Muscle of leg (tissue), 11 donors: ENCODE measurements around the gene DMD. TPM values are rescaled to one million over a fixed set of nuclear protein-coding genes. Genes with fewer than 3 reads are reported as not detected.

Source experiments
- DNase-seq: peaks from one replicate; pipeline ENCODE4 v3.0.0; 2013
- H3K27ac ChIP-seq: one replicate; pipeline ENCODE4 v1.5.1; 2013; ENCODE audit warnings: mild to moderate bottlenecking, low read length, control low read depth
- H3K27me3 ChIP-seq: one replicate; pipeline ENCODE4 v1.6.1; 2013; ENCODE audit warnings: low read length; ENCODE audit not compliant: control insufficient read depth, insufficient read depth
- H3K36me3 ChIP-seq: one replicate; pipeline ENCODE4 v1.6.1; 2013; ENCODE audit warnings: low read length; ENCODE audit not compliant: control insufficient read depth, insufficient read depth
- H3K4me1 ChIP-seq: one replicate; pipeline ENCODE4 v1.6.1; 2013; ENCODE audit warnings: low read length; ENCODE audit not compliant: control insufficient read depth, insufficient read depth
- H3K4me3 ChIP-seq: one replicate; pipeline ENCODE4 v1.5.1; 2013; ENCODE audit warnings: low read length, control low read depth
- H3K9me3 ChIP-seq: replicated peaks from 2 replicates; pipeline ENCODE4 v1.6.1; 2013; ENCODE audit warnings: low read depth, low read length; ENCODE audit not compliant: control insufficient read depth
- WGBS: methylation state at CpG from one replicate; pipeline ENCODE4 v1.1.5; 2013; ENCODE audit warnings: missing lambda C conversion rate; ENCODE audit not compliant: insufficient coverage; 5-methylcytosine and 5-hydroxymethylcytosine counted together
- polyA plus RNA-seq, 8 donors: library from polyadenylated mRNA; unstranded; fragments of 120-200 nt; gene quantifications; one replicate each; pipeline versions ENCODE4 v1.2.1 to v1.2.3, GENCODE V29; 2013; ENCODE audit warnings: inconsistent platforms in 1 of 8, low replicate concordance in 1 of 8; ENCODE audit not compliant: insufficient read length in 8 of 8, insufficient read depth in 1 of 8
- total RNA-seq: library from RNA; stranded (reverse); fragments of 120-200 nt; gene quantifications from one replicate; pipeline ENCODE4 v1.2.4, GENCODE V29; 2013

The DMD gene
- total and polyA plus RNA-seq, 9 donors = 50.3 to 106 (median 68.9) TPM

GRCh38 chrX:31449965-31450364 is 1761.4 kb downstream of the DMD start:
- Histone ChIP-seq H3K9me3 (no peaks in the 10 kb centered on the region), H3K4me1 (no peaks in the 10 kb centered on the region), H3K4me3 (no peak overlapping the region), H3K36me3 (no peaks in the 10 kb centered on the region), H3K27ac (no peak overlapping the region), H3K27me3 (no peaks in the 10 kb centered on the region)
- DNase-seq = no peak
- WGBS = no CpG with 5 or more reads among the region's 4 CpGs

GRCh38 chrX:31449081-31449480 is 1762.3 kb downstream of the DMD start:
- H3K27ac ChIP-seq = no peak overlapping the region
- no peak overlapping the region for H3K4me3 ChIP-seq
- no peaks in the 10 kb centered on the region for H3K27me3 ChIP-seq
- no peaks in the 10 kb centered on the region for H3K36me3 ChIP-seq
- H3K9me3 ChIP-seq = no peaks in the 10 kb centered on the region
- WGBS = 63% methylated on average over 3 of the region's 3 CpGs
- H3K4me1 ChIP-seq = no peaks in the 10 kb centered on the region
- no peak for DNase-seq

GRCh38 chrX:31445542-31445941 is 1765.8 kb downstream of the DMD start:
- no CpG with 5 or more reads among the region's 4 CpGs for WGBS
- no peak for DNase-seq

GRCh38 chrX:31443654-31444053 is 1767.7 kb downstream of the DMD start:
- WGBS = no CpG with 5 or more reads among the region's 8 CpGs
- H3K36me3 ChIP-seq = no peaks in the 10 kb centered on the region
- DNase-seq = no peak

More at GRCh38 chrX:31445542-31445941, 1765.8 kb downstream of the DMD start:
- no peaks in the 10 kb centered on the region for H3K9me3 ChIP-seq
- H3K36me3 ChIP-seq = no peaks in the 10 kb centered on the region
- no peaks in the 10 kb centered on the region for H3K4me1 ChIP-seq
- H3K4me3 ChIP-seq = no peak overlapping the region
- no peaks in the 10 kb centered on the region for H3K27me3 ChIP-seq
- H3K27ac ChIP-seq = no peak overlapping the region

GRCh38 chrX:31440546-31440945 is 1770.8 kb downstream of the DMD start:
- H3K36me3 ChIP-seq = no peaks in the 10 kb centered on the region
- H3K27me3 ChIP-seq = peaks cover 2% of the 10 kb centered on the region
- H3K4me1 ChIP-seq = no peaks in the 10 kb centered on the region
- no peak overlapping the region for H3K4me3 ChIP-seq
- no peak for DNase-seq
- H3K27ac ChIP-seq = no peak overlapping the region
- H3K9me3 ChIP-seq = no peaks in the 10 kb centered on the region
- no CpG with 5 or more reads among the region's 2 CpGs for WGBS

More at GRCh38 chrX:31443654-31444053, 1767.7 kb downstream of the DMD start:
- H3K4me3 ChIP-seq = no peak overlapping the region
- no peak overlapping the region for H3K27ac ChIP-seq
- H3K27me3 ChIP-seq = no peaks in the 10 kb centered on the region
- no peaks in the 10 kb centered on the region for H3K9me3 ChIP-seq
- no peaks in the 10 kb centered on the region for H3K4me1 ChIP-seq

GRCh38 chrX:31436424-31436823 is 1774.9 kb downstream of the DMD start:
- DNase-seq = no peak
- no peaks in the 10 kb centered on the region for H3K36me3 ChIP-seq
- H3K4me1 ChIP-seq = no peaks in the 10 kb centered on the region
- H3K27ac ChIP-seq = no peak overlapping the region
- peaks cover 3% of the 10 kb centered on the region for H3K27me3 ChIP-seq
- no peaks in the 10 kb centered on the region for H3K9me3 ChIP-seq
- WGBS = no CpG with 5 or more reads among the region's 3 CpGs
- H3K4me3 ChIP-seq = no peak overlapping the region

- Histone ChIP-seq H3K4me3 (no peak overlapping the region), H3K36me3 (no peaks in the 10 kb centered on the region), H3K27me3 (peaks cover 3% of the 10 kb centered on the region), H3K27ac (no peak overlapping the region), H3K9me3 (no peaks in the 10 kb centered on the region), H3K4me1 (no peaks in the 10 kb centered on the region)
- DNase-seq = peak; percentile 76
- 26% methylated on average over 7 of the region's 7 CpGs for WGBS
Observed at GRCh38 chrX:31435592-31435991, 1775.8 kb downstream of the DMD start.

- Histone ChIP-seq H3K9me3 (no peaks in the 10 kb centered on the region), H3K27ac (no peak overlapping the region), H3K36me3 (no peaks in the 10 kb centered on the region), H3K4me3 (no peak overlapping the region), H3K4me1 (no peaks in the 10 kb centered on the region), H3K27me3 (peaks cover 6% of the 10 kb centered on the region)
- DNase-seq = no peak
- no CpG with 5 or more reads among the region's 1 CpG for WGBS
Observed at GRCh38 chrX:31433856-31434255, 1777.5 kb downstream of the DMD start.

GRCh38 chrX:31429915-31430314 is 1781.4 kb downstream of the DMD start:
- no peaks in the 10 kb centered on the region for H3K9me3 ChIP-seq
- no peak for DNase-seq
- 78% methylated on average over 6 of the region's 6 CpGs for WGBS
- H3K4me1 ChIP-seq = no peaks in the 10 kb centered on the region
- H3K4me3 ChIP-seq = no peak overlapping the region
- H3K27me3 ChIP-seq = peaks cover 5% of the 10 kb centered on the region
- H3K27ac ChIP-seq = no peak overlapping the region
- no peaks in the 10 kb centered on the region for H3K36me3 ChIP-seq

- Histone ChIP-seq H3K27me3 (peaks cover 2% of the 10 kb centered on the region), H3K36me3 (no peaks in the 10 kb centered on the region), H3K27ac (peak overlapping the region; percentile 69), H3K9me3 (no peaks in the 10 kb centered on the region), H3K4me1 (no peaks in the 10 kb centered on the region), H3K4me3 (no peak overlapping the region)
- DNase-seq = peak; percentile 89
- WGBS = 0% methylated on average over 1 of the region's 6 CpGs
Observed at GRCh38 chrX:31423609-31424189, 1787.7 kb downstream of the DMD start.

GRCh38 chrX:31421441-31421840 is 1789.9 kb downstream of the DMD start:
- no CpG with 5 or more reads among the region's 3 CpGs for WGBS
- DNase-seq = peak; percentile 17
- no peaks in the 10 kb centered on the region for H3K4me1 ChIP-seq
- no peaks in the 10 kb centered on the region for H3K36me3 ChIP-seq
- no peak overlapping the region for H3K4me3 ChIP-seq
- no peaks in the 10 kb centered on the region for H3K27me3 ChIP-seq
- H3K9me3 ChIP-seq = no peaks in the 10 kb centered on the region
- H3K27ac ChIP-seq = no peak overlapping the region
